Measurements from ENCODE around the gene COL1A1. TPM values are rescaled to one million over a fixed set of nuclear protein-coding genes. Genes with fewer than 3 reads are reported as not detected.

COL1A1 gene
- total RNA-seq, 4 donors from 2014 or later: 20.7 to 123 (median 41.5) TPM

GRCh38 chr17:50144845-50145531, 56.4 kb downstream of the COL1A1 start:
- Histone ChIP-seq H3K27ac (replicated peaks in 1 of 4) (peak overlapping the region in 3 of 4 donors; percentile 87 to 95 (median 95)), H3K4me1 (peaks cover 50 to 92% (median 87%) of the 10 kb centered on the region in 4 donors), H3K4me3 (no peak overlapping the region), H3K36me3 (peaks cover 34 to 56% (median 53%) of the 10 kb centered on the region in 4 donors), H3K9me3 (no peaks in the 10 kb centered on the region), H3K27me3 (no peaks in the 10 kb centered on the region)
- intact Hi-C loops (cut with DNase I): loop anchor here (5.0 kb wide), 1 partner anchor 33 kb away; no protein-coding TSS in a partner anchor
- no peak for TF ChIP-seq POLR2AphosphoS5 (IDR thresholded peaks at IDR 0.05)
- TF ChIP-seq POLR2A (IDR thresholded peaks at IDR 0.05; ENCODE audit: low read depth): no peak
- no peak for TF ChIP-seq EP300 (IDR thresholded peaks at IDR 0.05)
- no peak for TF ChIP-seq CTCF (IDR thresholded peaks at IDR 0.05)
- DNase-seq (ENCODE audit: extremely low spot score): no peak
- 76% methylated on average over 14 of the region's 16 CpGs for WGBS

DNA sequence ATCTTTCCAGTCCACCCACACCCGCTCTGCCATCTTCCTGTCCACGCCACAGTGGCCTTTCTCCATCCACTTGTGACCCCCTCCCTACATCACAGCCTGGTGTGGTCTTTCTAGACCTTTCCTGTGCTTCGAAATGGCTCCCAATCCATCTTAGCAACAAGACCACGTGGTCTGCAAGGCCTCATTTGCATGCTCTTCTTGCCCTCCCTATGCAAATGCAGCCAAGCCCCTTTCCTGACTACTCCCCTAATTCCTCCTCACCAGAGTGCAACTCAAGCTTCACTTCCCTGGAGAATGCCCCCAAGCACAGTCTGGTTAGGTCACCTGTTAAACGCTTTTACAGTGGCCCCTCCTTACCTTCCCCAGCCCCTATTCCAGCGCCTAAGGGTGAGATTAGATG, 57.1 kb downstream of the COL1A1 start:
- H3K27ac ChIP-seq (replicated peaks in 1 of 4): peak overlapping the region in 1 of 4 donors; percentile 95
- no peaks in the 10 kb centered on the region for H3K9me3 ChIP-seq
- peaks cover 54 to 92% (median 89%) of the 10 kb centered on the region in 4 donors for H3K4me1 ChIP-seq
- intact Hi-C loops (cut with DNase I): no loop called here
- no peak for DNase-seq (ENCODE audit: extremely low spot score)
- no peak overlapping the region for H3K4me3 ChIP-seq
- TF ChIP-seq EP300 (IDR thresholded peaks at IDR 0.05) (no peak), POLR2AphosphoS5 (IDR thresholded peaks at IDR 0.05) (no peak), CTCF (IDR thresholded peaks at IDR 0.05) (no peak), POLR2A (IDR thresholded peaks at IDR 0.05; ENCODE audit: low read depth) (no peak)
- H3K27me3 ChIP-seq: no peaks in the 10 kb centered on the region
- peaks cover 38 to 62% (median 59%) of the 10 kb centered on the region in 4 donors for H3K36me3 ChIP-seq
- whole genome bisulfite sequencing: 74% methylated on average over 6 of the region's 6 CpGs

- intact Hi-C loops (cut with DNase I): no loop called here
- no peaks in the 10 kb centered on the region for H3K9me3 ChIP-seq
- H3K4me3 ChIP-seq: no peak overlapping the region
- DNase-seq (ENCODE audit: extremely low spot score): no peak
- H3K4me1 ChIP-seq: peaks cover 54 to 87% (median 84%) of the 10 kb centered on the region in 4 donors
- 92% methylated on average over 5 of the region's 20 CpGs for WGBS
- peaks cover 45 to 69% (median 66%) of the 10 kb centered on the region in 4 donors for H3K36me3 ChIP-seq
- H3K27ac ChIP-seq (replicated peaks in 1 of 4): no peak overlapping the region
- no peaks in the 10 kb centered on the region for H3K27me3 ChIP-seq
- TF ChIP-seq EP300 (IDR thresholded peaks at IDR 0.05) (no peak), POLR2A (IDR thresholded peaks at IDR 0.05; ENCODE audit: low read depth) (no peak), POLR2AphosphoS5 (IDR thresholded peaks at IDR 0.05) (no peak), CTCF (IDR thresholded peaks at IDR 0.05) (no peak)
Observed at GRCh38 chr17:50143461-50144176, 57.8 kb downstream of the COL1A1 start.

- Histone ChIP-seq H3K4me1 (peaks cover 39 to 68% (median 65%) of the 10 kb centered on the region in 4 donors), H3K4me3 (no peak overlapping the region), H3K9me3 (no peaks in the 10 kb centered on the region), H3K27me3 (no peaks in the 10 kb centered on the region), H3K36me3 (peaks cover 62 to 88% (median 85%) of the 10 kb centered on the region in 4 donors), H3K27ac (replicated peaks in 1 of 4) (no peak overlapping the region)
- intact Hi-C loops (cut with DNase I): no loop called here
- DNase-seq (ENCODE audit: extremely low spot score): no peak
- TF ChIP-seq CTCF (IDR thresholded peaks at IDR 0.05) (no peak), POLR2A (IDR thresholded peaks at IDR 0.05; ENCODE audit: low read depth) (no peak)
- 53% methylated on average over 8 of the region's 8 CpGs for WGBS
Observed at GRCh38 chr17:50141745-50142110, 59.7 kb downstream of the COL1A1 start.

Measured in esophagus muscularis mucosa (tissue), 4 donors.